ENCODE measurements around the gene POLE.

GRCh38 chr12:132727091-132727794 lies 40.1 kb upstream of the POLE start:
- TF ChIP-seq CTCF (conservative IDR thresholded peaks at IDR 0.05) (no peak), EZH2 (IDR thresholded peaks at IDR 0.05; ENCODE audit: low read depth) (no peak)
